ENCODE measurements around the gene LIAS. TPM values are rescaled to one million over a fixed set of nuclear protein-coding genes. Genes with fewer than 3 reads are reported as not detected.

LIAS gene
- total and polyA plus RNA-seq, 10 of the 15 experiments (the other 5 are each of a cell fraction or from before 2014, with no cell fraction given) = 17.9 to 32.3 (median 26.4) TPM

- TF ChIP-seq ZBTB33 (IDR thresholded peaks at IDR 0.05) (no peak), BACH1 (IDR thresholded peaks at IDR 0.05; ENCODE audit: borderline replicate concordance) (no peak), RUNX3 (IDR thresholded peaks at IDR 0.05; ENCODE audit: low read length) (no peak), ZNF207 (IDR thresholded peaks at IDR 0.05; ENCODE audit: borderline replicate concordance) (no peak), ETV6 (conservative IDR thresholded peaks at IDR 0.05 in 1 of 2, IDR thresholded peaks at IDR 0.05 in 1 of 2; ENCODE audit: borderline replicate concordance in 1 of 2, low read depth in 1 of 2) (no peak), FOXK2 (IDR thresholded peaks at IDR 0.05) (no peak), EP300 (IDR thresholded peaks at IDR 0.05; ENCODE audit: borderline replicate concordance in 1 of 2, control insufficient read depth in 1 of 2, low read depth in 2 of 2, low read length in 2 of 2) (no peak), E2F8 (IDR thresholded peaks at IDR 0.05; ENCODE audit: low read depth, partially characterized antibody) (no peak), IKZF1 (conservative IDR thresholded peaks at IDR 0.05) (no peak), KLF5 (IDR thresholded peaks at IDR 0.05; ENCODE audit: partially characterized antibody) (no peak), SUPT20H (IDR thresholded peaks at IDR 0.05; ENCODE audit: borderline replicate concordance, control insufficient read depth, low read depth, low read length) (no peak), CHD4 (IDR thresholded peaks at IDR 0.05) (no peak), RAD21 (IDR thresholded peaks at IDR 0.05; ENCODE audit: insufficient read depth, low read depth, low read length) (no peak), EGR1 (IDR thresholded peaks at IDR 0.05; ENCODE audit: borderline replicate concordance in 1 of 2, low read depth in 2 of 2, low read length in 2 of 2) (no peak), GATAD2B (conservative IDR thresholded peaks at IDR 0.05; ENCODE audit: low read depth) (no peak)
Observed at GRCh38 chr4:39522068-39522467, 63.2 kb downstream of the LIAS start (continued).

Data from GM12878 (cell line).